ENCODE measurements around the gene SAMD4A. TPM values are rescaled to one million over a fixed set of nuclear protein-coding genes. Genes with fewer than 3 reads are reported as not detected.

The SAMD4A gene
- total RNA-seq, 4 donors from 2014 or later = 15.3 to 40.2 (median 22.3) TPM

- H3K27me3 ChIP-seq = no peaks in the 10 kb centered on the region
- TF ChIP-seq POLR2AphosphoS5 (IDR thresholded peaks at IDR 0.05) (no peak), POLR2A (IDR thresholded peaks at IDR 0.05) (no peak)
- TF ChIP-seq, protein P1, sequence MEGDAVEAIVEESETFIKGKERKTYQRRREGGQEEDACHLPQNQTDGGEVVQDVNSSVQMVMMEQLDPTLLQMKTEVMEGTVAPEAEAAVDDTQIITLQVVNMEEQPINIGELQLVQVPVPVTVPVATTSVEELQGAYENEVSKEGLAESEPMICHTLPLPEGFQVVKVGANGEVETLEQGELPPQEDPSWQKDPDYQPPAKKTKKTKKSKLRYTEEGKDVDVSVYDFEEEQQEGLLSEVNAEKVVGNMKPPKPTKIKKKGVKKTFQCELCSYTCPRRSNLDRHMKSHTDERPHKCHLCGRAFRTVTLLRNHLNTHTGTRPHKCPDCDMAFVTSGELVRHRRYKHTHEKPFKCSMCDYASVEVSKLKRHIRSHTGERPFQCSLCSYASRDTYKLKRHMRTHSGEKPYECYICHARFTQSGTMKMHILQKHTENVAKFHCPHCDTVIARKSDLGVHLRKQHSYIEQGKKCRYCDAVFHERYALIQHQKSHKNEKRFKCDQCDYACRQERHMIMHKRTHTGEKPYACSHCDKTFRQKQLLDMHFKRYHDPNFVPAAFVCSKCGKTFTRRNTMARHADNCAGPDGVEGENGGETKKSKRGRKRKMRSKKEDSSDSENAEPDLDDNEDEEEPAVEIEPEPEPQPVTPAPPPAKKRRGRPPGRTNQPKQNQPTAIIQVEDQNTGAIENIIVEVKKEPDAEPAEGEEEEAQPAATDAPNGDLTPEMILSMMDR (IDR thresholded peaks at IDR 0.05) = no peak
- H3K36me3 ChIP-seq = no peaks in the 10 kb centered on the region
- H3K4me3 ChIP-seq = no peak overlapping the region
- intact Hi-C loops (cut with DNase I; ENCODE audit: low total_unique reads) (no loop called here), in situ Hi-C loops (cut with MboI; ENCODE audit: low pct_ligation_motif_present in 1 of 4, low pct_unique_long_range_greater_than_20kb in 1 of 4, low sequenced_read_pairs in 3 of 4) (no loop called here)
- H3K27ac ChIP-seq = no peak overlapping the region
- H3K4me1 ChIP-seq = peaks cover 0 to 15% (median 6%) of the 10 kb centered on the region in 4 donors
- WGBS, 2 donors (ENCODE audit: low coverage in 1 of 2) = 89 to 94% methylated on average over 7 of the region's 7 CpGs
- no peak for DNase-seq
- no peaks in the 10 kb centered on the region for H3K9me3 ChIP-seq
Observed at GRCh38 chr14:54582334-54582733, 15.4 kb downstream of the SAMD4A start.

DNA sequence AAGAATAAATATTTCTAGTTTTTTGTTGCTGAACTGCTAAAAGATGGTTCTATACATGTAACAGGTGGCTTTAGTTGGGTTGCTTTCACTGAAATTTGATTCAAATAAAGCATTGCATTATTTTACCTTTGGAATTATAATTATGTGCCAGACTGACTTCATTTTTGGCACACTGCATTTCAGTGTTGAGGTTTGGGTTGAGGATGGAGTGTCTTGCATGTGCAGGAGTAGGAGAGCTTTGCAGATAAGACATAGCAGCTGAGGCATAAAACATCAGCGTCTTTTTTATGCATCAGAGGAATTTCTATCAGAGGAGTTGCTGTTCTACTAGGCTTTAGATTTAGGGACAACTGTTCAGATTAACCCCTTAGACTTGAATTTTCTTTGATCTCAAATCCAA, 17.2 kb downstream of the SAMD4A start:
- WGBS, 2 donors (ENCODE audit: low coverage in 1 of 2) = 40 to 68% methylated on average over 1 of the region's 1 CpG
- no peaks in the 10 kb centered on the region for H3K9me3 ChIP-seq
- intact Hi-C loops (cut with DNase I; ENCODE audit: low total_unique reads) (no loop called here), in situ Hi-C loops (cut with MboI; ENCODE audit: low pct_ligation_motif_present in 1 of 4, low pct_unique_long_range_greater_than_20kb in 1 of 4, low sequenced_read_pairs in 3 of 4) (no loop called here)
- TF ChIP-seq EP300 (IDR thresholded peaks at IDR 0.05; ENCODE audit: low read depth) (no peak), POLR2A (IDR thresholded peaks at IDR 0.05) (no peak), POLR2AphosphoS5 (IDR thresholded peaks at IDR 0.05) (no peak)
- TF ChIP-seq, protein P1 (IDR thresholded peaks at IDR 0.05) = no peak
- H3K36me3 ChIP-seq = no peaks in the 10 kb centered on the region
- no peak overlapping the region for H3K27ac ChIP-seq
- peaks cover 0 to 5% (median 0%) of the 10 kb centered on the region in 4 donors for H3K4me1 ChIP-seq
- DNase-seq = no peak
- no peaks in the 10 kb centered on the region for H3K27me3 ChIP-seq
- H3K4me3 ChIP-seq = no peak overlapping the region

- in situ Hi-C loops (cut with MboI; ENCODE audit: low pct_ligation_motif_present in 1 of 4, low pct_unique_long_range_greater_than_20kb in 1 of 4, low sequenced_read_pairs in 3 of 4) (no loop called here), intact Hi-C loops (cut with DNase I; ENCODE audit: low total_unique reads) (no loop called here)
- Histone ChIP-seq H3K27me3 (no peaks in the 10 kb centered on the region), H3K36me3 (no peaks in the 10 kb centered on the region), H3K4me3 (no peak overlapping the region), H3K9me3 (no peaks in the 10 kb centered on the region), H3K27ac (no peak overlapping the region), H3K4me1 (no peaks in the 10 kb centered on the region)
- no peak for DNase-seq
- TF ChIP-seq POLR2AphosphoS5 (IDR thresholded peaks at IDR 0.05) (no peak), EP300 (IDR thresholded peaks at IDR 0.05; ENCODE audit: low read depth) (no peak), POLR2A (IDR thresholded peaks at IDR 0.05) (no peak)
- TF ChIP-seq, protein P1 (IDR thresholded peaks at IDR 0.05) = no peak
- 70 to 91% methylated on average over 3 of the region's 3 CpGs for WGBS, 2 donors (ENCODE audit: low coverage in 1 of 2)
Observed at GRCh38 chr14:54585214-54585613, 18.3 kb downstream of the SAMD4A start.

DNA sequence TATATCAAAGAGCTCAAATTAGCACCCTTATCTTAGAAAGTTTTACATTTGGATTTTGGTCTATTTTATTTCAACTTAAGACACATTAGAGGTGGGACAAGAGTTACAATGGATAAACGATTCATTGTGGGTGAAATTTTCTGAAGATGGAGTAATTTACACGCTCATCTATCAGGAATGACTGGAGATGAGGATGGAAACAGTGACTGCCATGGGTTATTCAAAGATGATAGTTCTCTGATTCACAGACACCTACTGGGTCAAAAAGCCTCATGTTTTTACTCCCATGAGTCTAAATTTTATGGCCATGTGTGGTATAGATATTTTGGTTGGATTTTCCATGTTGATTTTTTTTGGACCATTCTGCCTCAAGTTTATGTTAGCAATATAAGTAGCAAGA, 22.1 kb downstream of the SAMD4A start:
- Histone ChIP-seq H3K27ac (no peak overlapping the region), H3K36me3 (no peaks in the 10 kb centered on the region), H3K4me1 (peaks cover 0 to 2% (median under 1%) of the 10 kb centered on the region in 4 donors), H3K4me3 (no peak overlapping the region), H3K27me3 (no peaks in the 10 kb centered on the region), H3K9me3 (no peaks in the 10 kb centered on the region)
- in situ Hi-C loops (cut with MboI; ENCODE audit: low pct_ligation_motif_present in 1 of 4, low pct_unique_long_range_greater_than_20kb in 1 of 4, low sequenced_read_pairs in 3 of 4) = no loop called here
- TF ChIP-seq, protein P1 (IDR thresholded peaks at IDR 0.05) = no peak
- TF ChIP-seq POLR2A (IDR thresholded peaks at IDR 0.05) (no peak), EP300 (IDR thresholded peaks at IDR 0.05; ENCODE audit: low read depth) (no peak)
- intact Hi-C loops (cut with DNase I; ENCODE audit: low total_unique reads) = no loop called here
- WGBS, 2 donors (ENCODE audit: low coverage in 1 of 2) = 75 to 82% methylated on average over 2 of the region's 2 CpGs
- no peak for DNase-seq

Measured in transverse colon (tissue), 4 donors.